Muscle of leg (tissue), 16 donors: ENCODE data around the gene C21orf58. TPM values are rescaled to one million over a fixed set of nuclear protein-coding genes. Genes with fewer than 3 reads are reported as not detected.
"Not testable (repeated sequence)": the region's sequence is repeated elsewhere in the genome, so short reads cannot be mapped to it uniquely, and the experiment has no call there.

ENCODE experiments used
- DNase-seq: peaks from one replicate; pipeline ENCODE4 v3.0.0; 2013
- H3K27ac ChIP-seq: one replicate; pipeline ENCODE4 v1.5.1; 2013; ENCODE audit warnings: mild to moderate bottlenecking, low read length, control low read depth
- H3K27me3 ChIP-seq: one replicate; pipeline ENCODE4 v1.6.1; 2013; ENCODE audit warnings: low read length; ENCODE audit not compliant: control insufficient read depth, insufficient read depth
- H3K36me3 ChIP-seq: one replicate; pipeline ENCODE4 v1.6.1; 2013; ENCODE audit warnings: low read length; ENCODE audit not compliant: control insufficient read depth, insufficient read depth
- H3K4me1 ChIP-seq: one replicate; pipeline ENCODE4 v1.6.1; 2013; ENCODE audit warnings: low read length; ENCODE audit not compliant: control insufficient read depth, insufficient read depth
- H3K4me3 ChIP-seq: one replicate; pipeline ENCODE4 v1.5.1; 2013; ENCODE audit warnings: low read length, control low read depth
- H3K9me3 ChIP-seq: replicated peaks from 2 replicates; pipeline ENCODE4 v1.6.1; 2013; ENCODE audit warnings: low read depth, low read length; ENCODE audit not compliant: control insufficient read depth
- WGBS: methylation state at CpG from one replicate; pipeline ENCODE4 v1.1.5; 2013; ENCODE audit warnings: missing lambda C conversion rate; ENCODE audit not compliant: insufficient coverage; 5-methylcytosine and 5-hydroxymethylcytosine counted together
- long read RNA-seq, 11 donors: transcript quantifications; one replicate each; lab custom pipeline, GENCODE V29; 2026
- polyA plus RNA-seq, 8 donors: library from polyadenylated mRNA; unstranded; fragments of 120-200 nt; gene quantifications; one replicate each; pipeline versions ENCODE4 v1.2.1 to v1.2.3, GENCODE V29; 2013; ENCODE audit warnings: inconsistent platforms in 1 of 8, low replicate concordance in 1 of 8; ENCODE audit not compliant: insufficient read length in 8 of 8, insufficient read depth in 1 of 8
- total RNA-seq: library from RNA; stranded (reverse); fragments of 120-200 nt; gene quantifications from one replicate; pipeline ENCODE4 v1.2.4, GENCODE V29; 2013

The C21orf58 gene
- total RNA-seq: 4.0 TPM
- 10 to 100 TPM in 3 of 8 donors, 1 to 10 TPM in 5; 4.9 to 11.9 (median 7.7) TPM for polyA plus RNA-seq
- long read RNA-seq, donor 1: 0 reads
- long read RNA-seq, donor 2: 0 reads
- long read RNA-seq, donor 3, partial matches to known transcripts: 67 of 67 reads
- long read RNA-seq, donor 3, other reads (novel, unspliced or antisense): 0 of 67 reads
- long read RNA-seq, donor 4, partial matches to known transcripts: 0 of 1 reads
- long read RNA-seq, donor 4, other reads (novel, unspliced or antisense): 0 of 1 reads
- long read RNA-seq, donor 5: 0 reads
- long read RNA-seq, donor 6, partial matches to known transcripts: 0 of 1 reads
- long read RNA-seq, donor 6, other reads (novel, unspliced or antisense): 0 of 1 reads
- long read RNA-seq, donor 7, partial matches to known transcripts: 0 of 2 reads
- long read RNA-seq, donor 7, other reads (novel, unspliced or antisense): 0 of 2 reads
- long read RNA-seq, donor 8: 0 reads
- long read RNA-seq, donor 9: 0 reads
- long read RNA-seq, donor 10, partial matches to known transcripts: 5 of 5 reads
- long read RNA-seq, donor 10, other reads (novel, unspliced or antisense): 0 of 5 reads
- long read RNA-seq, donor 11, partial matches to known transcripts: 6 of 6 reads
- long read RNA-seq, donor 11, other reads (novel, unspliced or antisense): 0 of 6 reads

DNA sequence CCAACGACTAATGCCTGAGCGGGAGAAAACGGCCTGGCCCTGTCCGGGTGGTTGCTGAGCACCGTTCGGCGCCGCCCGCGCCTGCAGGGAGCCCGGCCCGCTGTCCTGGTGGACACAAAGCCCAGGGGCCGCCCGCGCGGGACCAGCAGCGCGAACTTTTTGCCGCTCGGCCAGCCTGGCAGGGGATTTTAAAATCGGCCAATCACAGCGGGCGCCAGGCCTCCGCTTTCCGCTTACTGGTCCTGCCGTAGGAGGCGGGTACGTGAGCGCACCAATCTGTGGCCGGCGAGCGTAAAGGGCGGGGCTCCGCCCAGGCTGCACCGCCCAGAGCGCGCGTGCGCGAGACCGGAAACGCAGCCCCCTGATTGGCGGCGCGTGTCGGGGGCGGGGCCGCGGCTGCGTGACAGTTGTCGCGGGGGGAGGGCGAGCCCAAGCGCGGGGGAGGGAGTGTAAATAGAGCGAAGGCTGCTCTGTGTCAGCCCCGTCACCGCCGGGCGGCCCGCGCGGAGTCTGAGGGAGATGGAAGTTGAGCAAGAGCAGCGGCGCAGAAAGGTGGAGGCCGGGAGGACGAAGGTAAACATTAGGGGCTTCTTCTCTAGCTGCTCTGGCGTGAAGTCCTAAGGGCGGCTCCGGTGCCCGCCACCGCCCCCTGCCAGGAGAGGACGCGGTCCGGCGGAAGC lies at the start of gene C21orf58, which contains the start of gene PCNT:
Gene C21orf58, minus strand, starts transcription at position 161 of the 680 bp plus-strand sequence. CDS start 1,132 bp downstream, outside the sequence.
Gene PCNT, plus strand, starts transcription at position 447 of the 680 bp plus-strand sequence. Its CDS starts 73 bp downstream, at position 520.
- no peaks in the 10 kb centered on the region for H3K27me3 ChIP-seq
- DNase-seq: peak; percentile 99
- H3K36me3 ChIP-seq: peaks cover 21% of the 10 kb centered on the region
- H3K27ac ChIP-seq: peak within 1 kb of the TSS; percentile 99
- H3K9me3 ChIP-seq: no peaks in the 10 kb centered on the region
- H3K4me3 ChIP-seq: peak within 1 kb of the TSS; percentile 100
- WGBS: under 1% methylated on average over 71 of the region's 76 CpGs
- peaks cover 31% of the 10 kb centered on the region for H3K4me1 ChIP-seq

DNA sequence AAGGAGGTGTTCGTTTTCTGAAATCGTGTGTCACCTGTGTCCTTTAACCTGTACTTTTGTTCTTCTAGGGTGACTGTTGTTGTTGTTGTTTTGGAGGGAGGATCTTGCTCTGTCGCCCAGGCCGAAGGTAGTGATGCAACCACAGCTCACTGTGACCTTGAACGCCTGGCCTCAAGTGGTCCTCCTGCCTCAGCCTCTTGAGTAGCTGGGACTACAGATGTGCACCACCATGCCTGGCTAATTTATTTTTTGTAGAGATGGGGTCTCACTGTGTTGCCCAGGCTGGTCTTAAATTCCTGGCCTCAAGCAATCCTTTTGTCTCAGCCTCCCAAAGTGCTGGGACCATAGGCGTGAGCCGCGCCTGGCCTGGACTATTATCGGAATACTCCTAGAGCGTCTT lies 49.3 kb upstream of the C21orf58 start:
- 100% methylated on average over 3 of the region's 10 CpGs for WGBS
- not testable (repeated sequence) for H3K27me3 ChIP-seq, H3K9me3 ChIP-seq, H3K4me3 ChIP-seq, DNase-seq, H3K27ac ChIP-seq
- Histone ChIP-seq H3K4me1 (peaks cover 25% of the 10 kb centered on the region), H3K36me3 (peaks cover 28% of the 10 kb centered on the region)

DNA sequence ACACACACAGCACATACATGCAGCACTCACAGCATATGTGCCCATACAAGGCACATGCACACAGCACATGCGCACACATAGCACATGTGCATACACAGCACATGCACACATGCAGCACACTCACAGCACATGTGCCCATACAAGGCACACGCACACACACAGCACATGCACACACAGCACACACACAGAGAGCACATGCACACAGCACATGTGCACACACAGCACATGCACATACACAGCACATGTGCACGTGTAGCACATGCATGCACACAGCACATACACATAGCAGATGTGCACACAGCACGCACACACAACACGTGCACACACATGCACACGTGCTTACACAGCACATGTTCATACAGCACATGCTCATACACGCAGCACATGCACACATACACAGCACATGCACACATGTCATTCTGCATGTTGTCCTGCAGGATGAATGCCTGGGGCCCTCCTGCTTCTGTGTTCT lies 48.4 kb upstream of the C21orf58 start:
- Histone ChIP-seq H3K27me3 (no peaks in the 10 kb centered on the region), H3K4me1 (peaks cover 24% of the 10 kb centered on the region), H3K9me3 (no peaks in the 10 kb centered on the region), H3K27ac (no peak overlapping the region), H3K4me3 (no peak overlapping the region), H3K36me3 (peaks cover 36% of the 10 kb centered on the region)
- WGBS: 97% methylated on average over 7 of the region's 7 CpGs
- no peak for DNase-seq

DNA sequence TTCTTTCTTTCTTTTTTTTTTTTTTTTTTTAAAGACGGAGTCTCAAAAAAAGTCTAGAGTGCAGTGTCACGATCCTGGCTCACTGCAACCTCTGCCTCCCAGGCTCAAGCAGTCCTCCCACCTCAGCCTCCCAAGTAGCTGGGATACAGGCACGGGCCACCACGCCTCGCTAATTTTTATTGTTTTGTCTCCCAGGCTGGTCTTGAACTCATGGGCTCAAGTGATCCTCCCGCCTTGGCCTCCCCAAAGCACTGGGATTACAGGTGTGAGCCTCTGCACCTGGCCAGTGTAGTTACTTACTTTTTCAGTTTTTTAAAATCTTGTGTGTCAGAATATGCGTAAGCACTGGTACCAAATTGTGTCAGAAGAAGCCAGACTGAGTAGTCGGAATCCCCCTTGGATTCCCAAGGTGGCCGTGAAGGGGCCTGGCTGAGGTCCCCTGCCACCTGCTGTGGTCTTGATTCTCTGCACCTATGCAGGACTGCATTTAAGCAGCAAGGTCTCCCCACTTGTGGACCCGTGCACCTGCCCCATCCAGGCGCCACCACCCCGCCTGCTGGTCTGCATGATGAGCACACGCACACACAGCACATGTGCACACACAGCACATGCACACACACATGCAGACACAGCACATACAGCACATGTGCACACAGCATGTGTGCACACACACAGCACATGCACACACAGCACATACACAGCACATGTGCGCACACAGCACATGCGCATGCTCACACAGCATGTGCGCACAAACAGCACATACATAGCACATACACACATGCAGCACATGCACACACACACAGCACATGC lies 47.7 kb upstream of the C21orf58 start:
- Histone ChIP-seq H3K9me3 (no peaks in the 10 kb centered on the region), H3K4me3 (no peak overlapping the region), H3K36me3 (peaks cover 40% of the 10 kb centered on the region), H3K27me3 (no peaks in the 10 kb centered on the region), H3K27ac (no peak overlapping the region), H3K4me1 (peaks cover 19% of the 10 kb centered on the region)
- no peak for DNase-seq
- WGBS: 89% methylated on average over 15 of the region's 16 CpGs

DNA sequence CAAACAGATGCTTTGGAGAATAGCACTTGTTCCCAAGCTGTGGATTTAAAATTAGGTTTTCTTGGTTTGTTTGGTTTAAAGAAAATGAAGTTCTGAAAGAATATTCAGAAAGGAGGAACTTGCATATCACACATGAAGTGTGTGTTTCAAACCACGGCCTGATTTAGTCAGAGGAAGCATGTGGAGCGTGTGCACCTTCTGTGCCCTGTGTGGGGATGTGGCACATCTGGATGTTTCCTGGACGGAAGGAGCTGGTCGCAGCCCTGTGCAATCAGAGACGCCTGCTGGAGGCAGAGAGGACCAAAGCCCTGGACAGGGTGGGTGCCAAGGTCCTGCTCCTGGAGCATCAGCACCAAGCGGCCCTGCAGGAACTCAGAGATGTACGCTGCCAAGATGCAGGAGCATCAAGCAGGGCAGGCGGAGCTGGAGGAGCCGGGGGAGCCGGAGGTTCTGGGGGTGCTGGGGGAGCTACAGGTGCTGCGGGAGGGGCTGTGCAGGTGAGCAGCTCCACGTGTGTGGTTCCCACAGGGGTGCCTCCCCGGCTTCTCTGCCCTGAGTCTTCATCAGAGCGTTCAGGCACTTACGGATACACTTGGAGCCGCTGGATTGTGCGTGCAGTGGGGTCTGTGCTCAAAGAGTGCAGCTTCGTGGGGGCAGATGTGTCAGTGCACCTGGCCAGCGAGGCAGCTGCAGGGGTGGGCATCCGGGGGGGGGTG lies 46.0 kb upstream of the C21orf58 start:
- Histone ChIP-seq H3K27ac (no peak overlapping the region), H3K9me3 (no peaks in the 10 kb centered on the region), H3K36me3 (peaks cover 54% of the 10 kb centered on the region), H3K4me3 (no peak overlapping the region), H3K27me3 (no peaks in the 10 kb centered on the region), H3K4me1 (peaks cover 9% of the 10 kb centered on the region)
- DNase-seq: no peak
- 82% methylated on average over 14 of the region's 20 CpGs for WGBS

DNA sequence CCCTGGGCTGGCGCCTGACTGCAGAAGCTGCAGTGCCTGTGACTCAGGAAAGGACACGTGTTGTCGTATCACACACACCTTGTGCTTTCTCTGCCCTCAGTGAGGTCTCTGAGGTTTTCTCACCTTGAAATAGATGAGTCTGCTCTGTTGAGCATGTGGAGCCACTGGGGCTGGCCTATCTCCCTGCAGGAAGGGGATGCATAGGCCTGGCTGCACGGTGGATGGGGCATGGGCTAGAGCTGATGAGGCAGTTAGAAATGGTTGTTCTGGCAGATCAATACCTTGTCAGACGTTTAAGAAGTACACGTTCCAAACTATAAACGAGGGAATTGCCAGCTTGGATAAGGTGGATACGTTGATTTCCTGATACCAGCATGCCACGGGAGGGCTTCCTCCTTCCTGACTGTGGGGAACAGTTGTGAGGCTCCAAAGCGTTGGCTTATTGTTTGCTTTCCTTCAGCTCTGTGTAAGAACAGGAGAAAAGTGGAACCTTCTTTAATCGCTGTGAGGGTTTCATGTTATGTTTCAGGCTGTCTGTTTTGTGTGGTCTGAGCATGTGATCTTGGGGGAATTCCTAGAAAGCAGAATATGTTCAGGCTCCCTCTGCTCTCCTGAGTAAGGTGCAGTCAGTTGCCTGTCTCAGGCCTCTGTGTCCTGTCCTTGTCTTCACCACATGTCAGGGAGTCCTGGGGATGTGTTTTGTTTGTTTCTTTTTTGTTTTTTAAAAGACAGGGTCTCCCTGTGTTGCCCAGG lies 45.0 kb upstream of the C21orf58 start:
- no peaks in the 10 kb centered on the region for H3K27me3 ChIP-seq
- H3K36me3 ChIP-seq: peaks cover 64% of the 10 kb centered on the region
- DNase-seq: no peak
- H3K4me1 ChIP-seq: peaks cover 3% of the 10 kb centered on the region
- no peak overlapping the region for H3K4me3 ChIP-seq
- H3K9me3 ChIP-seq: no peaks in the 10 kb centered on the region
- 83% methylated on average over 9 of the region's 11 CpGs for WGBS
- H3K27ac ChIP-seq: no peak overlapping the region

DNA sequence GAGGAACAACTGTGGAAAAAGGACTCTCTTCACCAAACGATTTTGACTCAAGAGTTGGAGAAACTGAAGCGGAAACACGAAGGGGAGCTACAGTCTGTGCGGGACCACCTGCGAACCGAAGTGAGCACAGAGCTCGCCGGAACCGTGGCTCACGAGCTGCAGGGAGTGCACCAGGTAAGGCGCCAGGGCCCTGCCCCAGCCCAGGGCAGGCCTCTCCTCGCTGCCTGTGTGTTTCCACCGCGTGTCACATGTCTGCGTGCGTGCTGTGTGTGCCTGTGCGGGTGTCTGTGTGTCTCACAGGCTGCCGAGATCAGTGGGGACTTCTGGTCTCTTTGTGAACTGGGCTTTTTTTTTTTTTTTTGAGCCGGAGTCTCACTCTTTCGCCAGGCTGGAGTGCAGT lies 43.3 kb upstream of the C21orf58 start:
- 94% methylated on average over 19 of the region's 20 CpGs for WGBS

DNA sequence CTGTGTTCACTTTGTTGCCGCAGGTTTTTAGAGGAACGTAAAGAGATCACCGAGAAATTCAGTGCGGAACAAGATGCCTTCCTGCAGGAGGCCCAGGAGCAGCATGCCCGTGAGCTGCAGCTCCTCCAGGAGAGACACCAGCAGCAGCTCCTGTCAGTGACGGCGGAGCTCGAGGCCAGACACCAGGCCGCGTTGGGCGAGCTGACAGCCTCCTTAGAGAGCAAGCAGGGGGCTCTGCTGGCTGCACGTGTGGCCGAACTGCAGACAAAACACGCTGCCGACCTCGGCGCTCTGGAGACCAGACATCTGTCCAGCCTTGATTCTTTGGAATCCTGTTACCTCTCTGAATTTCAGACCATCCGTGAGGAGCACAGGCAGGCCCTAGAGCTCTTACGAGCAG lies 42.9 kb upstream of the C21orf58 start:
- Histone ChIP-seq H3K27ac (no peak overlapping the region), H3K4me3 (no peak overlapping the region), H3K4me1 (peaks cover 3% of the 10 kb centered on the region), H3K9me3 (no peaks in the 10 kb centered on the region), H3K27me3 (no peaks in the 10 kb centered on the region), H3K36me3 (peaks cover 74% of the 10 kb centered on the region)
- DNase-seq: no peak
- WGBS: 88% methylated on average over 19 of the region's 19 CpGs

More for the DNA sequence above, 43.3 kb upstream of the C21orf58 start:
- Histone ChIP-seq H3K27ac (no peak overlapping the region), H3K36me3 (peaks cover 73% of the 10 kb centered on the region), H3K27me3 (no peaks in the 10 kb centered on the region), H3K4me3 (no peak overlapping the region), H3K9me3 (no peaks in the 10 kb centered on the region), H3K4me1 (peaks cover 3% of the 10 kb centered on the region)
- no peak for DNase-seq
